Left ventricle myocardium inferior (tissue), 1 donor: ENCODE data around the gene NECAB2. TPM values are rescaled to one million over a fixed set of nuclear protein-coding genes. Genes with fewer than 3 reads are reported as not detected.

ENCODE experiments used
- DNase-seq: peaks from one replicate; pipeline ENCODE4 v3.0.0-alpha.2; 2020
- H3K27ac ChIP-seq: fragments of 200-600 bp; replicated peaks from 2 replicates; pipeline ENCODE4 v1.8.0; 2021
- H3K27me3 ChIP-seq: fragments of 200-600 bp; 2 replicates; pipeline ENCODE4 v1.8.0; 2021; ENCODE audit warnings: low read depth
- H3K36me3 ChIP-seq: fragments of 200-600 bp; 2 replicates; pipeline ENCODE4 v1.8.0; 2021
- H3K4me1 ChIP-seq: fragments of 200-600 bp; 2 replicates; pipeline ENCODE4 v1.8.0; 2021
- H3K4me3 ChIP-seq: fragments of 200-600 bp; 2 replicates; pipeline ENCODE4 v1.8.0; 2021; ENCODE audit warnings: mild to moderate bottlenecking, moderate library complexity
- H3K9me3 ChIP-seq: fragments of 200-600 bp; replicated peaks from 2 replicates; pipeline ENCODE4 v1.8.0; 2021
- intact Hi-C: fragments of 100-400 bp; cut with micrococcal nuclease; formaldehyde crosslinking; loops from one replicate; pipeline ENCODE4 v1.11.0; 2022
- total RNA-seq: library from RNA; stranded (reverse); fragmentation: NEBNext Ultra II Directional; extraction: Animal tissue kit (Norgen Biotek cat#: 25700); gene quantifications from one replicate; pipeline ENCODE4 v1.2.1, GENCODE V29; 2021
- TF ChIP-seq, protein P1 (sequence below): fragments of 200-600 bp; IDR thresholded peaks from 2 replicates; pipeline ENCODE4 v1.8.0; 2021; ENCODE audit warnings: antibody characterized with exemption, mild to moderate bottlenecking, borderline replicate concordance
- donor health status: DM: no; HTN: yes; CAD: no; lungs with severe emphysema.

The NECAB2 gene
- total RNA-seq, 1 donor from 2014 or later = 0.69 TPM

DNA sequence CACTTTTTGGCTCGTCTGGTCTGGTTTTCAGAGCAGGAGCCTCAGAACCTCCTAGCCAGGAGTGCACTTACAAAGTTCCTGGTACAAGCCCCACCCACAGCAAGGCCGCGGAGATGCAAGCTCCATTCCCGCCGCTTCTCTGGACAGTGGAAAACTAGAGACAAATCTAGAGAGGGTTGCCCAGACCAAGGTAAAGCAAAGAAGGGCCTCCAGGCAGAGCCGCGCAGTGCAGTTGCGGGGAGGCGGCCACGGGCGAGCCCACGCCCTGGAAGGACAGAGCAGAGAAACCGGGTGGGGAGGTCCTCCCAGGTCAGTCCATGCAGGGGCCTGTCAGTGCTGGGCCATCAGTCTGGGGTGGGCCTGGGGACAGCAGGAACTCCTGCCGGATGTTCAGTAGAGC, 26.0 kb upstream of the NECAB2 start:
- TF ChIP-seq, protein P1, sequence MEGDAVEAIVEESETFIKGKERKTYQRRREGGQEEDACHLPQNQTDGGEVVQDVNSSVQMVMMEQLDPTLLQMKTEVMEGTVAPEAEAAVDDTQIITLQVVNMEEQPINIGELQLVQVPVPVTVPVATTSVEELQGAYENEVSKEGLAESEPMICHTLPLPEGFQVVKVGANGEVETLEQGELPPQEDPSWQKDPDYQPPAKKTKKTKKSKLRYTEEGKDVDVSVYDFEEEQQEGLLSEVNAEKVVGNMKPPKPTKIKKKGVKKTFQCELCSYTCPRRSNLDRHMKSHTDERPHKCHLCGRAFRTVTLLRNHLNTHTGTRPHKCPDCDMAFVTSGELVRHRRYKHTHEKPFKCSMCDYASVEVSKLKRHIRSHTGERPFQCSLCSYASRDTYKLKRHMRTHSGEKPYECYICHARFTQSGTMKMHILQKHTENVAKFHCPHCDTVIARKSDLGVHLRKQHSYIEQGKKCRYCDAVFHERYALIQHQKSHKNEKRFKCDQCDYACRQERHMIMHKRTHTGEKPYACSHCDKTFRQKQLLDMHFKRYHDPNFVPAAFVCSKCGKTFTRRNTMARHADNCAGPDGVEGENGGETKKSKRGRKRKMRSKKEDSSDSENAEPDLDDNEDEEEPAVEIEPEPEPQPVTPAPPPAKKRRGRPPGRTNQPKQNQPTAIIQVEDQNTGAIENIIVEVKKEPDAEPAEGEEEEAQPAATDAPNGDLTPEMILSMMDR = no peak
- intact Hi-C loops = no loop called here
- DNase-seq = no peak
- H3K36me3 ChIP-seq = no peaks in the 10 kb centered on the region
- H3K27me3 ChIP-seq = no peaks in the 10 kb centered on the region
- no peak overlapping the region for H3K27ac ChIP-seq
- no peak overlapping the region for H3K4me3 ChIP-seq
- H3K9me3 ChIP-seq = no peaks in the 10 kb centered on the region
- peaks cover 19% of the 10 kb centered on the region for H3K4me1 ChIP-seq

DNA sequence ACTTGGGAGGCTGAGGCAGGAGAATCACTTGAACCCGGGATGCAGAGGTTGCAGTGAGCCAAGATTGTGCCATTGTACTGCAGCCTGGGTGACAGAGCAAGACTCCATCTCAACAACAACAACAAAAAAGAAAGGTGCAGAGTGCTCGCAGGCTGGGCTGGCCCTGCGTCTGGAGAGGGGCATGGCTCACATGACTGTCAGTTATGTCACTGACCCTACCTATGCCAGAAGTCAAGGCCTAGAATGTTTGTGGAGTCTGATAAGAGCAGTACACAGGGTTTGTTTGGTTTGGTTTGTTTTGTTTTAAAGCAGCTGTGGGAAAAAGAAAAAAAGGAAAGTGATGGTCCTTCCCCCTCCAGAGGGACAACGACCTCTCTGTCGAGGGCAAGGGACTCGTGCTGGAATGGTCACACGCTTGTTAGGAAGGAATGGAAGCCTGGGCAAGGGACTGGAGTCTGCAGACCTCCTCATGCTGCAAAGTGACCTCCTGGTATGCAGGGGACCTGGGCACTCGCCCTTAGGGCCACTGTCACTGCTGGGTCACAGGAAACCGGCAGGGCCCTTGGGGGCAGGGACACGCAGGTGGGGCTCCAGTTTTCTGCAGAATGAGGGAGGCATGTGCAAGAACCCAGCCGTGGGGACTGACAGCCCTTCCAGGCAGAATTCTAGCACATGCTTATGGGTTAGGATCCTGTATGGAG, 25.1 kb upstream of the NECAB2 start:
- Histone ChIP-seq H3K27me3 (no peaks in the 10 kb centered on the region), H3K9me3 (no peaks in the 10 kb centered on the region), H3K4me3 (no peak overlapping the region), H3K36me3 (no peaks in the 10 kb centered on the region), H3K4me1 (peaks cover 19% of the 10 kb centered on the region), H3K27ac (no peak overlapping the region)
- TF ChIP-seq, protein P1 = no peak
- intact Hi-C loops = no loop called here
- no peak for DNase-seq

DNA sequence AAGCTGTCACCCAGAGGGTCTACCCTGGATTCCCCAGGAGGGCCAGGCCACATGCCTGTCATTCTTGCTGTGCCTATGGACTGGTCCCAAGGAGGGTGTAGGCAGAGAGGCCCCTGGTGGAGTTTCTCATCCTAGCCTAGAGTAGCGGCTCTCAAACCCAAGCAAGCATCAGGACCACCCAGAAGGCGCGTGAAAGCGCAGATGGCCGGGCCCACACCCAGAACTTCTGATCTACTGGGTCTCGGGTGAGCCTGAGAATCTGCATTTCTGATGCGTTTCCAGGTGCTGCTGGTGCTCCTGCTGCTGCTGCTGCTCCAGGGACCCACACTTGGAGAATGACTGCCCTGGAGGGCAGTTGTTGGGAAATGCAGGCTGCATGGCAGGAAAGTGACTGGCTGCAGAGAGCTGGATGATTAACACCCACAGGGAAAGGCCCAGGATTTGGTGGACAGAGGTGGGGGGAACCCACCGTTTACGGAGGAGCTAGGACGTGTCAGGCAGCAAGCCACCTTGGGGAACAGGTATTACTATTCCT, 24.5 kb upstream of the NECAB2 start:
- Histone ChIP-seq H3K4me1 (peaks cover 19% of the 10 kb centered on the region), H3K27ac (no peak overlapping the region), H3K27me3 (no peaks in the 10 kb centered on the region), H3K9me3 (no peaks in the 10 kb centered on the region), H3K4me3 (no peak overlapping the region), H3K36me3 (no peaks in the 10 kb centered on the region)
- intact Hi-C loops = no loop called here
- no peak for DNase-seq
- TF ChIP-seq, protein P1 = no peak

DNA sequence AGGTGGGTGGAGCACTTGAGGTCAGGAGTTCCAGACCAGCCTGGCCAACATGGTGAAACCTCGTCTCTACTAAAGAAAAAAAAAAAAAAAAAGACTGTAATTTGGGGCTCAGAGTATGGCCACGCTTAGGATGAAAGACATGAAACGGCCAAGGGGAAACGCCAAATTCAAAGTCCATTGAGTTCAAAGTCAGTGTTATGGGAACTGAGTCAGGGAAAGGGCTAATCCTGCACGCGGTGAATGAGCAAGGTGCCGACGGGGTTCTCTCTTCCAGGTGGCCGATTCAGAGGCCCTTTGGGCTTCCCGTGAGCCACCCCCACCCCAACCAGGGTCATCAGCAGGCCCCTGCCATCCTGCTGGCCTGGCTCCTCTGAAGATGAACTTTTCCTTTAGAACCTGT, 22.5 kb upstream of the NECAB2 start:
- no peaks in the 10 kb centered on the region for H3K27me3 ChIP-seq

DNA sequence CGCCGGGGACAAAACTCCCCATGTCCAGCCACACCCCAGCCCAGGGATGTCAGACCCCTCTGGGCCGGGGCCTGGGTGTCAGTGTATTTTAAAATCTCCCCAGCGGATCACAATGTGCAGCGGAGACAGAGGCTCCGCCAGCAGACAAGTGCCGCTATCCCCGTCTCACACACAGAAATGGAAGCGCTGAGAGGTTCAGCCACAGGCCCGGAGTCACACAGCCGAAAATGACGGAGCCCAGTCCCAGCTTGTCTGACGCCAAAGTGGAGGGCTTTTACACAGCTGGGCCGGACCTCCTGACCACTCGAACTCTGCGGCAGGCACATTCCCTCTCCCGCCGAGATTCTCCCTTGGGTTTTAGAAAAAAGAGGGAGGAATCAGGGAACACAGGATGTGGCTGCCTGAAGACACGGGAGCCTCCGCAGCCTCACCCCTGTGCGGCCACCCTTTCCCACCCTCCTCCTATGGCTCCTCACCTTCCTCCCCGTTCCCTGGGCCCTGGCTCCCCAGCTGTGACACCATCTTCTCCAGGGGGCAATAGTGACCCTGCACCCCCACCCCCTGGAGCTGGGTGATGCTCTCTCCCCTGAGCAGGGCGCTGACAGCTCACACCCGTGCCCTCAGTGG, 21.8 kb upstream of the NECAB2 start:
- intact Hi-C loops = no loop called here
- no peak for DNase-seq
- TF ChIP-seq, protein P1 = no peak
- H3K4me3 ChIP-seq = no peak overlapping the region
- no peak overlapping the region for H3K27ac ChIP-seq
- H3K9me3 ChIP-seq = no peaks in the 10 kb centered on the region
- no peaks in the 10 kb centered on the region for H3K36me3 ChIP-seq
- H3K27me3 ChIP-seq = no peaks in the 10 kb centered on the region
- peaks cover 11% of the 10 kb centered on the region for H3K4me1 ChIP-seq

More for the DNA sequence above, 22.5 kb upstream of the NECAB2 start:
- Histone ChIP-seq H3K9me3 (no peaks in the 10 kb centered on the region), H3K4me3 (no peak overlapping the region), H3K27ac (no peak overlapping the region), H3K4me1 (peaks cover 11% of the 10 kb centered on the region), H3K36me3 (no peaks in the 10 kb centered on the region)
- no peak for DNase-seq
- intact Hi-C loops = no loop called here
- TF ChIP-seq, protein P1 = no peak
